IMR-90 (cell line): ENCODE results near the gene SLC47A2. TPM values are rescaled to one million over a fixed set of nuclear protein-coding genes. Genes with fewer than 3 reads are reported as not detected.

Experiments
- ATAC-seq: fragments of 200-7000 bp; cut with Tn5 transposase; 2 replicates; pipeline ENCODE4 v1.9.1; 2020; ENCODE audit warnings: low read depth, mild to moderate bottlenecking, moderate library complexity
- BruUV-seq: library from RNA; stranded (reverse); fragments of 400-500 nt; replicated peaks from 2 replicates; lab custom pipeline; 2021; lab: Mats Ljungman, UMichigan
- CTCF ChIA-PET: fragments of 300-600 bp; formaldehyde crosslinking; extraction: SDS; loops from one replicate; lab custom pipeline; 2021; ENCODE audit warnings: antibody characterized with exemption; lab: Yijun Ruan, JAX
- POLR2A ChIA-PET: fragments of 300-600 bp; sonication (Branson Sonifier 250); formaldehyde crosslinking; loops from one replicate; lab custom pipeline; 2022; ENCODE audit warnings: antibody characterized with exemption; ENCODE audit not compliant: unreplicated experiment; lab: Charles Lee
- DNase-seq: peaks from one replicate; pipeline ENCODE4 v3.0.0; 2013
- H2AFZ ChIP-seq: replicated peaks from 2 replicates; pipeline ENCODE3; 2013; ENCODE audit warnings: low read length, mild to moderate bottlenecking; ENCODE audit not compliant: poor library complexity
- H2AK5ac ChIP-seq: 2 replicates; pipeline ENCODE4 v1.6.1; 2013; ENCODE audit warnings: low read depth, low read length, inconsistent platforms
- H2AK9ac ChIP-seq: replicated peaks from 2 replicates; pipeline ENCODE3; 2013; ENCODE audit warnings: mild to moderate bottlenecking, low read depth, low read length, moderate library complexity; ENCODE audit not compliant: poor library complexity
- H2BK120ac ChIP-seq: 2 replicates; pipeline ENCODE4 v1.6.1; 2013; ENCODE audit warnings: low read depth, low read length, inconsistent platforms
- H2BK15ac ChIP-seq: 3 replicates; pipeline ENCODE4 v1.6.1; 2013; ENCODE audit warnings: low read depth, low read length, inconsistent platforms
- H2BK20ac ChIP-seq: 2 replicates; pipeline ENCODE4 v1.6.1; 2013; ENCODE audit warnings: low read depth, mild to moderate bottlenecking, inconsistent platforms, low read length, moderate library complexity
- H2BK5ac ChIP-seq: 2 replicates; pipeline ENCODE4 v1.6.1; 2013; ENCODE audit warnings: mild to moderate bottlenecking, low read depth, low read length, inconsistent platforms; ENCODE audit not compliant: poor library complexity, severe bottlenecking
- H3K14ac ChIP-seq: replicated peaks from 2 replicates; pipeline ENCODE4 v1.6.1; 2013; ENCODE audit warnings: low read depth, low read length, inconsistent platforms
- H3K18ac ChIP-seq: 2 replicates; pipeline ENCODE4 v1.6.1; 2013; ENCODE audit warnings: low read depth, low read length, control low read depth
- H3K23ac ChIP-seq: 2 replicates; pipeline ENCODE4 v1.6.1; 2013; ENCODE audit warnings: low read depth, low read length, inconsistent platforms
- H3K27ac ChIP-seq: 2 replicates; pipeline ENCODE4 v1.5.1; 2013; ENCODE audit warnings: mild to moderate bottlenecking, control low read depth, low read length; ENCODE audit not compliant: insufficient read depth
- H3K27me3 ChIP-seq: 2 replicates; pipeline ENCODE4 v1.6.1; 2013; ENCODE audit warnings: low read length; ENCODE audit not compliant: control insufficient read depth, insufficient read depth
- H3K36me3 ChIP-seq: 2 replicates; pipeline ENCODE4 v1.6.1; 2013; ENCODE audit warnings: low read length, mixed read lengths; ENCODE audit not compliant: control insufficient read depth, insufficient read depth
- H3K4ac ChIP-seq: 2 replicates; pipeline ENCODE4 v1.6.1; 2013; ENCODE audit warnings: low read depth, low read length, inconsistent platforms
- H3K4me1 ChIP-seq: 2 replicates; pipeline ENCODE4 v1.6.1; 2013; ENCODE audit warnings: low read length, mixed read lengths; ENCODE audit not compliant: control insufficient read depth, insufficient read depth
- H3K4me2 ChIP-seq: 2 replicates; pipeline ENCODE4 v1.6.1; 2013; ENCODE audit warnings: low read depth, mild to moderate bottlenecking, control low read depth, low read length, moderate library complexity
- H3K4me3 ChIP-seq: 2 replicates; pipeline ENCODE4 v1.5.1; 2013; ENCODE audit warnings: low read depth, mild to moderate bottlenecking, control low read depth, low read length, moderate library complexity; ENCODE audit not compliant: insufficient read depth
- H3K56ac ChIP-seq: 2 replicates; pipeline ENCODE4 v1.6.1; 2013; ENCODE audit warnings: low read length, inconsistent platforms; ENCODE audit not compliant: insufficient read depth; ENCODE audit errors: extremely low read depth
- H3K79me1 ChIP-seq, 2 experiments: 2 replicates each; pipeline ENCODE4 v1.6.1; 2013; ENCODE audit warnings: low read length in 2 of 2, inconsistent platforms in 1 of 2, low read depth in 1 of 2
- H3K9ac ChIP-seq: 2 replicates; pipeline ENCODE4 v1.6.1; 2013; ENCODE audit warnings: low read depth, low read length, control low read depth
- H3K9me1 ChIP-seq: 2 replicates; pipeline ENCODE4 v1.6.1; 2013; ENCODE audit warnings: low read length, inconsistent platforms; ENCODE audit not compliant: insufficient read depth
- H3K9me3 ChIP-seq: 2 replicates; pipeline ENCODE4 v1.6.1; 2013; ENCODE audit warnings: low read length; ENCODE audit not compliant: control insufficient read depth, insufficient read depth
- H4K20me1 ChIP-seq: 2 replicates; pipeline ENCODE4 v1.6.1; 2013; ENCODE audit warnings: low read length, inconsistent platforms; ENCODE audit not compliant: insufficient read depth
- H4K5ac ChIP-seq: 2 replicates; pipeline ENCODE4 v1.6.1; 2013; ENCODE audit warnings: mild to moderate bottlenecking, low read depth, low read length, control low read depth
- H4K8ac ChIP-seq, 2 experiments: 2 replicates each; pipeline ENCODE4 v1.6.1; 2013; ENCODE audit warnings: low read depth in 2 of 2, low read length in 2 of 2, control low read depth in 1 of 2, inconsistent platforms in 1 of 2
- H4K91ac ChIP-seq: 2 replicates; pipeline ENCODE4 v1.6.1; 2013; ENCODE audit warnings: low read depth, low read length, inconsistent platforms; ENCODE audit not compliant: insufficient read depth
- BHLHE40 ChIP-seq: fragments of 150-350 bp; IDR thresholded peaks from 2 replicates; pipeline ENCODE4 v1.6.1; 2016; ENCODE audit warnings: mild to moderate bottlenecking, low read depth, low read length
- CEBPB ChIP-seq: IDR thresholded peaks from 2 replicates; pipeline ENCODE4 v1.6.1; 2012; ENCODE audit warnings: low read depth, low read length, improper control_type of control experiment
- CHD1 ChIP-seq: IDR thresholded peaks from 2 replicates; pipeline ENCODE4 v1.6.1; 2012; ENCODE audit warnings: low read depth, low read length, improper control_type of control experiment
- ELK1 ChIP-seq: fragments of 150-350 bp; IDR thresholded peaks from 2 replicates; pipeline ENCODE4 v1.6.1; 2016; ENCODE audit warnings: low read depth, mild to moderate bottlenecking, low read length, moderate library complexity, borderline replicate concordance
- FOS ChIP-seq: fragments of 150-350 bp; IDR thresholded peaks from 2 replicates; pipeline ENCODE4 v1.6.1; 2016; ENCODE audit warnings: low read depth, low read length
- MAFK ChIP-seq: IDR thresholded peaks from 2 replicates; pipeline ENCODE4 v1.6.1; 2012; ENCODE audit warnings: low read depth, low read length, improper control_type of control experiment
- MAZ ChIP-seq: IDR thresholded peaks from 2 replicates; pipeline ENCODE4 v1.6.1; 2012; ENCODE audit warnings: low read depth, mild to moderate bottlenecking, low read length, improper control_type of control experiment, moderate library complexity, borderline replicate concordance
- MXI1 ChIP-seq: IDR thresholded peaks from 2 replicates; pipeline ENCODE4 v1.6.1; 2012; ENCODE audit warnings: low read depth, mild to moderate bottlenecking, low read length, moderate library complexity, borderline replicate concordance
- NFE2L2 ChIP-seq: fragments of 150-350 bp; IDR thresholded peaks from 2 replicates; pipeline ENCODE4 v1.6.1; 2016; ENCODE audit warnings: low read depth, mild to moderate bottlenecking, low read length
- POLR2A ChIP-seq: IDR thresholded peaks from 2 replicates; pipeline ENCODE4 v1.6.1; 2012; ENCODE audit warnings: mild to moderate bottlenecking, low read depth, low read length
- RAD21 ChIP-seq: IDR thresholded peaks from 2 replicates; pipeline ENCODE4 v1.6.1; 2012; ENCODE audit warnings: low read length, improper control_type of control experiment
- RCOR1 ChIP-seq: IDR thresholded peaks from 2 replicates; pipeline ENCODE4 v1.6.1; 2012; ENCODE audit warnings: mild to moderate bottlenecking, low read length, improper control_type of control experiment; ENCODE audit not compliant: insufficient replicate concordance
- RFX5 ChIP-seq: IDR thresholded peaks from 2 replicates; pipeline ENCODE4 v1.8.0; 2012; ENCODE audit warnings: low read depth, mild to moderate bottlenecking, low read length, moderate library complexity
- SMC3 ChIP-seq: fragments of 150-350 bp; IDR thresholded peaks from 2 replicates; pipeline ENCODE4 v1.6.1; 2016; ENCODE audit warnings: low read depth, mild to moderate bottlenecking, antibody characterized with exemption, low read length, moderate library complexity
- WGBS, 2 experiments: methylation state at CpG; one replicate each; pipeline versions ENCODE4 v1.1.5 to v1.1.7; 2013; ENCODE audit warnings: missing lambda C conversion rate in 2 of 2; ENCODE audit not compliant: insufficient read length in 1 of 2; ENCODE audit errors: extremely low coverage in 2 of 2; 5-methylcytosine and 5-hydroxymethylcytosine counted together
- dilution Hi-C: fragments of 300-500 bp; cut with HindIII; formaldehyde crosslinking; loops from one replicate; pipeline ENCODE4 v1.14.3; 2018; ENCODE audit warnings: low sequenced_read_pairs; ENCODE audit not compliant: unreplicated experiment
- in situ Hi-C: fragments of 300-500 bp; cut with MboI; formaldehyde crosslinking; loops from 3 replicates; pipeline ENCODE4 v1.14.3; 2019; ENCODE audit warnings: low sequenced_read_pairs, inconsistent platforms, mixed read lengths
- intact Hi-C: fragments of 100-400 bp; cut with micrococcal nuclease; formaldehyde crosslinking; loops from 2 replicates; pipeline ENCODE4 v1.10.0; 2022
- polyA plus RNA-seq, 3 experiments: library from polyadenylated mRNA; depleted of rRNA; stranded (reverse); fragments of >200 nt; gene quantifications; 2 replicates each; pipeline ENCODE4 v1.2.3, GENCODE V29; 2012; ENCODE audit warnings: low replicate concordance in 1 of 3
- total RNA-seq: library from RNA; depleted of rRNA; stranded (reverse); fragments of >200 nt; gene quantifications from 2 replicates; pipeline ENCODE4 v1.2.3, GENCODE V29; 2012
- TF ChIP-seq, protein P1 (sequence below): fragments of 150-350 bp; IDR thresholded peaks from 2 replicates; pipeline ENCODE4 v1.6.1; 2017; ENCODE audit warnings: mild to moderate bottlenecking, antibody characterized with exemption, low read length, low read depth

SLC47A2 gene
- total and polyA plus RNA-seq, 2 of the 4 experiments (the other 2 are of a cell fraction) = not detected

DNA sequence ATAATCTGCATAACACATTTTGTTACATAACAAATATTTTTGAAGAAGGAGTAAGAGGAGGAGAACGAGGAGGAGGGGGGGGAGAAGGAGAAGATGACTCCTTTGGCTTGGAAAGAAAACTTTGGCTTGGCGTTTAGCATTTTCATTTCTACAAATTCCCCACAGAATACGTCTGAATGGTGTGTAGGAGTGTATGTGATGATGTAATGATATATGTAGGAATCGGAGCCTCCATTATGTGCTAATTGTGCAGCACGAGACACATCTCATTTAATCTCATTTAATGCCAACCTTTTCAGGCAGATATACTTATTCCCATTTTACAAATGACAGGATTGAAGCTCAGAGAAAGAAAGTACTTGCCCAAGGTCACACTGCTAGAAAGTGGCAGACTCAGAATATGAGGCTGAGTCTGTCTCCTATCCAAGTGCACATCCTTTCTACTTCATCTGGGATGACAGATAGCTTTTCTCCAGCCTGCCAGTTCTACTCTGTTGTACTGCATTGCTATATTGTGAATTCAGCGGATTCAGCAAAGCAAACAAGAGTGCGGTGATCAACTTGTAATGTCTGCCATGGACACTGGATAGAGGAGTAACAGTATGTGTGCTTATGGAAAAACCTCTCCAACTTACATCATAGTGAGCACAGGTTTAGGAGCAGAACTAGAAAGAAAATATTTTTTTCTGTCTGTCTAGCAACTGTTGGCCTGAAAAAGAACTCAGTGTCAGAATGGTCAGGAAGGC is 10.4 kb upstream of the SLC47A2 start:
- in situ Hi-C loops = no loop called here
- Histone ChIP-seq H3K18ac (peak overlapping the region; percentile 83; the same call in 1 of the 2 replicates), H2BK15ac (no peak overlapping the region), H4K91ac (no peak overlapping the region), H3K27ac (peak overlapping the region; percentile 88; the same call in 1 of the 2 replicates), H3K4me2 (no peak overlapping the region), H4K8ac (peak overlapping the region in 1 of 2 experiments; percentile 24; a peak in 1 of 4 replicates), H2BK20ac (peak overlapping the region; percentile 11; the same call in 1 of the 2 replicates), H3K9me1 (0 out of 2 replicates have a peak, but pooled peaks cover 4% of the 10 kb centered on the region), H3K36me3 (no peaks in the 10 kb centered on the region), H3K56ac (no peak overlapping the region), H2AK9ac (no peak overlapping the region), H3K14ac (no peak overlapping the region), H4K20me1 (no peaks in the 10 kb centered on the region), H3K79me1 (no peaks in the 10 kb centered on the region), H3K4me1 (peaks cover 11% of the 10 kb centered on the region; the same call in 1 of the 2 replicates), H3K4me3 (no peak overlapping the region), H3K9ac (no peak overlapping the region), H2BK120ac (peak overlapping the region; percentile 16), H2AK5ac (no peak overlapping the region), H4K5ac (peak overlapping the region; percentile 77; the same call in 1 of the 2 replicates), H3K9me3 (peaks cover 2% of the 10 kb centered on the region; the same call in 1 of the 2 replicates), H2BK5ac (no peak overlapping the region), H3K27me3 (peaks cover 20% of the 10 kb centered on the region), H3K4ac (no peak overlapping the region), H2AFZ (no peak overlapping the region), H3K23ac (no peak overlapping the region)
- CTCF ChIA-PET = no interaction called here
- ATAC-seq (no peak), DNase-seq (no peak)
- POLR2A ChIA-PET = no interaction called here
- intact Hi-C loops = no loop called here
- no TSS peak for BruUV-seq
- dilution Hi-C loops = no loop called here
- WGBS, 2 experiments = no CpG with 5 or more reads among the region's 7 CpGs
- TF ChIP-seq MAZ (no peak), SMC3 (no peak), MXI1 (no peak), RFX5 (no peak), NFE2L2 (no peak), CHD1 (no peak), POLR2A (no peak), MAFK (no peak), BHLHE40 (no peak), RCOR1 (no peak), ELK1 (no peak), RAD21 (no peak), CEBPB (no peak), FOS (no peak)
- TF ChIP-seq, protein P1, sequence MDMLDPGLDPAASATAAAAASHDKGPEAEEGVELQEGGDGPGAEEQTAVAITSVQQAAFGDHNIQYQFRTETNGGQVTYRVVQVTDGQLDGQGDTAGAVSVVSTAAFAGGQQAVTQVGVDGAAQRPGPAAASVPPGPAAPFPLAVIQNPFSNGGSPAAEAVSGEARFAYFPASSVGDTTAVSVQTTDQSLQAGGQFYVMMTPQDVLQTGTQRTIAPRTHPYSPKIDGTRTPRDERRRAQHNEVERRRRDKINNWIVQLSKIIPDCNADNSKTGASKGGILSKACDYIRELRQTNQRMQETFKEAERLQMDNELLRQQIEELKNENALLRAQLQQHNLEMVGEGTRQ = no peak
